Right cardiac atrium (tissue), 5 donors: ENCODE measurements around the gene HTRA1. TPM values are rescaled to one million over a fixed set of nuclear protein-coding genes. Genes with fewer than 3 reads are reported as not detected.

Source experiments
- ATAC-seq, 2 donors: fragments of 200-7000 bp; cut with Tn5 transposase; one replicate each; pipeline versions ENCODE4 v1.8.0 to v1.9.1; 2020; ENCODE audit warnings: moderate library complexity in 2 of 2, mild to moderate bottlenecking in 1 of 2
- DNase-seq, 3 donors: peaks; one replicate each; pipeline ENCODE4 v3.0.0-alpha.2; 2020
- H3K27ac ChIP-seq: one replicate; pipeline ENCODE4 v1.5.1; 2013; ENCODE audit warnings: mild to moderate bottlenecking, low read length, control low read depth, moderate library complexity
- H3K27me3 ChIP-seq: one replicate; pipeline ENCODE4 v1.6.1; 2013; ENCODE audit not compliant: control insufficient read depth, insufficient read depth
- H3K4me1 ChIP-seq: one replicate; pipeline ENCODE4 v1.6.1; 2013; ENCODE audit warnings: low read length; ENCODE audit not compliant: control insufficient read depth, insufficient read depth
- H3K4me3 ChIP-seq: one replicate; pipeline ENCODE4 v1.5.1; 2013; ENCODE audit warnings: low read length, control low read depth
- H3K9me3 ChIP-seq: one replicate; pipeline ENCODE4 v1.6.1; 2013; ENCODE audit warnings: low read length; ENCODE audit not compliant: control insufficient read depth
- WGBS: extraction: QIAGEN DNeasy Blood & Tissue Kit; methylation state at CpG from one replicate; pipeline ENCODE4 v1.1.7; 2013; 5-methylcytosine and 5-hydroxymethylcytosine counted together
- intact Hi-C, 4 donors: fragments of 100-400 bp; cut with DNase I; formaldehyde crosslinking; loops; one replicate each; pipeline versions ENCODE4 v1.11.0 to v1.14.0; 2022 to 2023
- polyA plus RNA-seq: library from polyadenylated mRNA; stranded (reverse); fragments of 200-250 nt; gene quantifications from one replicate; pipeline ENCODE4 v1.2.3, GENCODE V29; 2013
- total RNA-seq, 4 donors: library from RNA; stranded (reverse); fragmentation: NEBNext Ultra II Directional; extraction: Animal tissue kit (Norgen Biotek cat#: 25700); gene quantifications; one replicate each; pipeline ENCODE4 v1.2.1, GENCODE V29; 2021
- donor health status: healthy with polysubstance abuse.
- donor health status: DM: no; HTN: yes; CAD: no.
- donor health status: DM: no; HTN: no; CAD: no.
- donor health status: DM: no; HTN: yes; CAD: no; lungs with severe emphysema.
- donor health status: DM: yes; HTN: yes; CAD: no.

The HTRA1 gene
- total and polyA plus RNA-seq, 5 donors: 40.5 to 49.7 (median 45.0) TPM

- Histone ChIP-seq H3K9me3 (no peaks in the 10 kb centered on the region), H3K4me3 (no peak overlapping the region), H3K4me1 (no peaks in the 10 kb centered on the region), H3K27ac (no peak overlapping the region), H3K27me3 (no peaks in the 10 kb centered on the region)
- WGBS: 87% methylated on average over 10 of the region's 10 CpGs
- no peak for ATAC-seq
- DNase-seq: no peak
- intact Hi-C loops: no loop called here
Measured at GRCh38 chr10:122543676-122544445, 82.5 kb downstream of the HTRA1 start.

DNA sequence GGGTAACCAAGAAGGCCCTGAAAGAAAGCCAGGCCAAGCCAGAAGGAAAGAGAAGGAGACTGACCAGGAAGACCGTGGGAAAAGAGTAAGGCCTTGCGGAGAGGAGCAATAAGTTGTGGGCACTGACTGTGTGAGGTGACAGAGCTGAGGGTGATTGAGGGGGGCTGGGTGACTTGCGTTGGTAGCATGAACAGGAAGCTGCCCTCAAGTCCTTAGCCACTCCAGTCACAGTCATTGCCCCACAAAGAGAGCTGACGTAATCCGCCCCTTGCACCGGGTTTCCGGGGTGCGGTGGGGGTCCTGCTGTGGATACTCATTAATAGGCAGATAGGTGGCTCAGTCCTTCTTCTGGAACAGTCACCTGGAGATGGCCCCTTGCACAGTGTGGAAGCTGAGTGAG lies 83.1 kb downstream of the HTRA1 start:
- WGBS: 91% methylated on average over 8 of the region's 8 CpGs
- H3K27me3 ChIP-seq: no peaks in the 10 kb centered on the region
- H3K4me1 ChIP-seq: no peaks in the 10 kb centered on the region
- H3K27ac ChIP-seq: no peak overlapping the region
- intact Hi-C loops: no loop called here
- DNase-seq: no peak
- H3K9me3 ChIP-seq: no peaks in the 10 kb centered on the region
- ATAC-seq: no peak
- no peak overlapping the region for H3K4me3 ChIP-seq

DNA sequence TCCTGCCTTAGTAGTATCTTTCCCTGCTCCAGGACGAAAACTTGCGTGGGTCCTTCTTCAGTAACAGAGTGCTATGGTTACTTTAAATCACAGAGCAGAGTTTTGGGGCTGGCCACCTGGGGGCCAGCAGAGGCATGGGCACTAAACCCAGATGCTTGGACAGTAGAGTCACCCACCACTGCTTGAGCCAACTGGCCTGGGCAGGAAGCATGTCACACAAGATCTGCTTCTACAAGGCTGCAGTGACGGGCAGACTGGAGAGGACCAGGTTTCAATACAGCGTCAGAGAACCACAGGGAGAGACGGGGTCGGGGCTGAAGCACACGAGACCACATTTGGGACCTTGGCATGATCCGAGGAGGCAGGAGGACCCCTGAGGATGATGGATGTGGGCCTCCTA lies 84.9 kb downstream of the HTRA1 start:
- Histone ChIP-seq H3K9me3 (no peaks in the 10 kb centered on the region), H3K27ac (no peak overlapping the region), H3K27me3 (no peaks in the 10 kb centered on the region), H3K4me3 (no peak overlapping the region), H3K4me1 (no peaks in the 10 kb centered on the region)
- intact Hi-C loops: loop anchor here in 1 of 4 donors (5.0 kb wide), 1 partner anchor 94 kb away; the partner anchor contains the start of gene ARMS2
- no peak for ATAC-seq
- WGBS: 94% methylated on average over 8 of the region's 8 CpGs
- no peak for DNase-seq

DNA sequence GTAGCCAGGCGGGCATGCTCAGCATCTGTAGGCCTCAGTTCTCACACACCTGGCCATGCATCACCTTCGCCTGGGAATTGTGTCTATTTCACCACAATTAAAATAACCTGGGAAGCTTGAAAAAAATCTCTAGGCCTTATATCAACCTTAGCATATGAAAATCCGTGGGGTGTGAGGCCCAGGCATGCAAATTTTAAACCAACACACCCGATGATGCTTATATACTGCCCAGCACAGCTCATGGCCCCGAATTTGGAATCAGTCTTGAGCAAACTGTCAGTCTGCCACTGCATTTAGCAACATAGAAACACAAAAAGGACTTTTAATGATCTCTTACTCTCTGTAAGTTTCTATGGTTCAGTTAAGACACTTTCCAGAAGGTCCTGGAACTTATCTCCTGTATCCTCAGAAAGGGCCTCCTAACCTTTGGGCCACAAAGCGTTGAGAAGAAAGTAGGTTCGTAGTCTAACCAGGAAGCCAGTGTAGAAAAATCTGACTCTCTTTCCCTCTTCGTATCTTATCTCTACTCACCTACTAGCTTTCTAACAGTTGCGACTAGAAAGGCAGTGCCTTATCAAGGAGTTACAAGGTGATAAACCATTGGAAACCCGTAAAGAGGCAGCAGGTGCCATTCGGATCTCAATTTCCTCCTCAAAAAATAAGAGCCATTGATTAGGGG lies 87.2 kb downstream of the HTRA1 start:
- 86% methylated on average over 11 of the region's 11 CpGs for WGBS
- Histone ChIP-seq H3K27me3 (no peaks in the 10 kb centered on the region), H3K4me3 (no peak overlapping the region), H3K9me3 (no peaks in the 10 kb centered on the region), H3K27ac (no peak overlapping the region), H3K4me1 (no peaks in the 10 kb centered on the region)
- ATAC-seq: no peak
- intact Hi-C loops: loop anchor here in 1 of 4 donors (5.0 kb wide), 1 partner anchor 96 kb away; the partner anchor contains the start of gene ARMS2
- DNase-seq: no peak

GRCh38 chr10:122549636-122550035 lies 88.3 kb downstream of the HTRA1 start:
- H3K27me3 ChIP-seq: no peaks in the 10 kb centered on the region
- H3K4me3 ChIP-seq: no peak overlapping the region
- H3K27ac ChIP-seq: no peak overlapping the region
- no peaks in the 10 kb centered on the region for H3K4me1 ChIP-seq
- intact Hi-C loops: loop anchor here in 1 of 4 donors (5.0 kb wide), 1 partner anchor 97 kb away; the partner anchor contains the start of gene ARMS2
- ATAC-seq (no peak), DNase-seq (no peak)
- WGBS: 89% methylated on average over 2 of the region's 2 CpGs
- no peaks in the 10 kb centered on the region for H3K9me3 ChIP-seq

GRCh38 chr10:122550427-122550826 lies 89.1 kb downstream of the HTRA1 start:
- H3K27ac ChIP-seq: no peak overlapping the region
- intact Hi-C loops: no loop called here
- 95% methylated on average over 9 of the region's 9 CpGs for WGBS
- peak in 1 of 2 donors; percentile 28 for ATAC-seq
- H3K27me3 ChIP-seq: no peaks in the 10 kb centered on the region
- H3K4me3 ChIP-seq: no peak overlapping the region
- H3K9me3 ChIP-seq: no peaks in the 10 kb centered on the region
- DNase-seq: no peak
- H3K4me1 ChIP-seq: no peaks in the 10 kb centered on the region

DNA sequence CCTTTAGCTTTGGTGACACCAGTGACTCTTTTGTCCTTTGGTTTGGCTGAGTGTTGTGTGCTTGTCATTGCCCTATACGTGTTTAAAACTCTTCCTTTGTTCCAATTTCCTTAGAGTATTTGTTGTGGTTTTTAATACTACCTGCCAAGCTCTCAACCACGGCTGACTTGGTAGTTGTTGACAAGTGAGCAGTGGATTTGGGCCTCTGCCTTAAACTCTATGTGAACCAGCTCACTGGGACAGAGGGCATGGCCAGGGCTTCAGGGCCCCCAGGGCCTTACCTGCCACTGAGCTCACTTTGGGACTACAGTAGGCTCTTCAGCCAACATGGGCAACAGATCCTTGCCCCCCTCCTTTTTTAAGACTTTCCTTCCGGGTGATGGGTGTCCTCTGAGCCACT lies 89.6 kb downstream of the HTRA1 start:
- H3K4me1 ChIP-seq: no peaks in the 10 kb centered on the region
- no peak overlapping the region for H3K27ac ChIP-seq
- DNase-seq (no peak), ATAC-seq (peak in 1 of 2 donors; percentile 20)
- no peaks in the 10 kb centered on the region for H3K9me3 ChIP-seq
- no peaks in the 10 kb centered on the region for H3K27me3 ChIP-seq
- intact Hi-C loops: no loop called here
- 51% methylated on average over 3 of the region's 3 CpGs for WGBS
- no peak overlapping the region for H3K4me3 ChIP-seq

DNA sequence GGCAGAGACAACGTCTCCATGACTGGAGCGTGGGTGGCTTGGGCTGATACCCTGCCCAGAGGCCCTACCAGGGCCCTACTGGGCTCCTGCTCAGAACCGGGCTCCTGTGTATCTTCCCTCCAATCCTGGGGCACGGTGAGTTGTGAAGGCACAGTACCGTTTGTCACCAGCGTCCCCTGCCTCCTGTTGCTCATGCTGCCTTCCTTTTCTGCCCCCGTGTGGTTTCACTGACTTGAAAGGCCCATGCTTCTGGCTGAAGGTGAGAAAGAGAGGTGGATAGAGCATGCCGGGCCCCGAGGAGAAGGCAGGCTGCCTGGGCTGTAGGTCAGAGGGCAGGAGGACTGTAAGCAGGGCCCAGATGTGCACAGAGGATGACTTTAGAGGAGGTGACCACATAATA lies 90.1 kb downstream of the HTRA1 start:
- WGBS: 45% methylated on average over 9 of the region's 9 CpGs
- no peak overlapping the region for H3K27ac ChIP-seq
- peak; percentile 39 to 44 for ATAC-seq
- H3K9me3 ChIP-seq: no peaks in the 10 kb centered on the region
- DNase-seq: peak in 1 of 3 donors; percentile 54
- intact Hi-C loops: no loop called here
- H3K4me3 ChIP-seq: no peak overlapping the region
- no peaks in the 10 kb centered on the region for H3K4me1 ChIP-seq
- H3K27me3 ChIP-seq: no peaks in the 10 kb centered on the region

DNA sequence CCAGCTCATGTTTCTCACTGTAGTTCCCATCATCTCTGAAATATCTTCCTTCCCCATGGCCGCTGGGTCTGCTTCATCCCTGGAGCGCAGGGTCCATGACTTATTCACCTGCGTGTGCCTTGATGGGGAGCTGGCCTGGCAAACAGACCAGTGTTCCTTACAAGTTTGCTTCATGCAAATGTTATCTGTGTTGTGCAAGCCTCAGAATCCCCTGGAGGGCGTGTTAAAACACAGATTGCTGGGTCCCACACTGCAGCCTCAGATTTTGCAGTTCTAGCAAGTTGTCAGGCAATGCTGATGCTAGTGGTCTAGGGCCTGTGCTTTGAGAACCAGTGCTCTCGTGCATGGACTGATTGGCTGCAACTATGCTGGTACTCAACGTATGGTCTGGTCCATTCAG lies 92.0 kb downstream of the HTRA1 start:
- H3K27me3 ChIP-seq: no peaks in the 10 kb centered on the region
- intact Hi-C loops: no loop called here
- ATAC-seq (no peak), DNase-seq (no peak)
- no peaks in the 10 kb centered on the region for H3K9me3 ChIP-seq
- no peaks in the 10 kb centered on the region for H3K4me1 ChIP-seq
- H3K27ac ChIP-seq: no peak overlapping the region
- H3K4me3 ChIP-seq: no peak overlapping the region
- WGBS: 83% methylated on average over 6 of the region's 6 CpGs

GRCh38 chr10:122554131-122555036 lies 93.0 kb downstream of the HTRA1 start:
- no peak overlapping the region for H3K4me3 ChIP-seq
- intact Hi-C loops: no loop called here
- DNase-seq (no peak), ATAC-seq (no peak)
- 92% methylated on average over 6 of the region's 6 CpGs for WGBS
- H3K9me3 ChIP-seq: no peaks in the 10 kb centered on the region
- no peaks in the 10 kb centered on the region for H3K4me1 ChIP-seq
- no peak overlapping the region for H3K27ac ChIP-seq
- no peaks in the 10 kb centered on the region for H3K27me3 ChIP-seq

- intact Hi-C loops: no loop called here
- H3K4me3 ChIP-seq: no peak overlapping the region
- WGBS: 87% methylated on average over 3 of the region's 3 CpGs
Measured at GRCh38 chr10:122555442-122555841, 94.1 kb downstream of the HTRA1 start.

More at GRCh38 chr10:122555442-122555841, 94.1 kb downstream of the HTRA1 start:
- no peaks in the 10 kb centered on the region for H3K27me3 ChIP-seq
- no peak for ATAC-seq
- H3K9me3 ChIP-seq: no peaks in the 10 kb centered on the region
- H3K27ac ChIP-seq: no peak overlapping the region
- no peaks in the 10 kb centered on the region for H3K4me1 ChIP-seq
- DNase-seq: no peak
